MM.1S (cell line): ENCODE results near the gene APBA1.

Experiments
- DNase-seq: peaks from one replicate; pipeline ENCODE4 v3.0.0-alpha.2; 2015
- H2AFZ ChIP-seq: fragments of 300-600 bp; sonication (generic); 2 replicates; pipeline ENCODE4 v1.6.0; 2016; ENCODE audit warnings: antibody characterized with exemption, low read length
- H3F3A ChIP-seq: fragments of 300-600 bp; sonication (generic); 2 replicates; pipeline ENCODE4 v1.6.1; 2016; ENCODE audit warnings: mild to moderate bottlenecking, antibody characterized with exemption, low read length, moderate library complexity, mixed read lengths; ENCODE audit not compliant: insufficient read depth
- H3K27ac ChIP-seq: fragments of 300-600 bp; sonication (generic); 2 replicates; pipeline ENCODE4 v1.5.1; 2016; ENCODE audit warnings: mild to moderate bottlenecking, low read length
- H3K27me3 ChIP-seq: fragments of 300-600 bp; sonication (generic); replicated peaks from 2 replicates; pipeline ENCODE4 v1.6.0; 2016; ENCODE audit warnings: low read length; ENCODE audit not compliant: insufficient read depth
- H3K36me3 ChIP-seq: fragments of 300-600 bp; sonication (generic); replicated peaks from 2 replicates; pipeline ENCODE4 v1.6.1; 2016; ENCODE audit warnings: mild to moderate bottlenecking, low read length, mixed read lengths; ENCODE audit not compliant: insufficient read depth
- H3K4me1 ChIP-seq: fragments of 300-600 bp; sonication (generic); 2 replicates; pipeline ENCODE4 v1.6.1; 2016; ENCODE audit warnings: low read length, mixed read lengths
- H3K4me2 ChIP-seq: fragments of 300-600 bp; sonication (generic); 2 replicates; pipeline ENCODE4 v1.6.0; 2016; ENCODE audit warnings: low read depth, low read length
- H3K4me3 ChIP-seq: fragments of 300-600 bp; sonication (generic); 2 replicates; pipeline ENCODE4 v1.5.1; 2016; ENCODE audit warnings: low read length, mixed read lengths
- H3K79me2 ChIP-seq: fragments of 300-600 bp; sonication (generic); 2 replicates; pipeline ENCODE4 v1.6.1; 2016; ENCODE audit warnings: mixed run types, low read length, mixed read lengths
- H3K9ac ChIP-seq: fragments of 300-600 bp; sonication (generic); 2 replicates; pipeline ENCODE4 v1.6.1; 2016; ENCODE audit warnings: low read length, mixed read lengths
- H3K9me2 ChIP-seq: fragments of 300-600 bp; sonication (generic); replicated peaks from 2 replicates; pipeline ENCODE4 v1.6.1; 2016; ENCODE audit warnings: mild to moderate bottlenecking, low read length, mixed read lengths; ENCODE audit not compliant: insufficient read depth
- H3K9me3 ChIP-seq: fragments of 300-600 bp; sonication (generic); replicated peaks from 2 replicates; pipeline ENCODE4 v1.6.1; 2016; ENCODE audit warnings: mild to moderate bottlenecking, low read length, mixed read lengths; ENCODE audit not compliant: insufficient read depth
- H4K20me1 ChIP-seq: fragments of 300-600 bp; sonication (generic); 2 replicates; pipeline ENCODE4 v1.6.1; 2016; ENCODE audit warnings: mild to moderate bottlenecking, low read length, moderate library complexity, mixed read lengths; ENCODE audit not compliant: insufficient read depth
- EZH2 ChIP-seq: fragments of 300-600 bp; sonication (generic); optimal IDR thresholded peaks from 2 replicates; pipeline ENCODE3; 2017; ENCODE audit warnings: low read depth, mild to moderate bottlenecking, antibody characterized with exemption, low read length, mixed read lengths
- EZH2phosphoT487 ChIP-seq: fragments of 300-600 bp; sonication (generic); IDR thresholded peaks from 2 replicates; pipeline ENCODE4 v1.6.1; 2018; ENCODE audit warnings: antibody characterized with exemption, low read length
- TF ChIP-seq, protein P1 (sequence below): fragments of 300-600 bp; sonication (generic); IDR thresholded peaks from 2 replicates; pipeline ENCODE4 v1.5.1; 2016; ENCODE audit warnings: antibody characterized with exemption, low read length, mixed read lengths

The APBA1 gene

GRCh38 chr9:69577123-69577522 lies 95.0 kb downstream of the APBA1 start:
- no peaks in the 10 kb centered on the region for H4K20me1 ChIP-seq
- no peak overlapping the region for H3K4me2 ChIP-seq
- no peak overlapping the region for H2AFZ ChIP-seq
- TF ChIP-seq EZH2phosphoT487 (no peak), EZH2 (no peak)
- TF ChIP-seq, protein P1, sequence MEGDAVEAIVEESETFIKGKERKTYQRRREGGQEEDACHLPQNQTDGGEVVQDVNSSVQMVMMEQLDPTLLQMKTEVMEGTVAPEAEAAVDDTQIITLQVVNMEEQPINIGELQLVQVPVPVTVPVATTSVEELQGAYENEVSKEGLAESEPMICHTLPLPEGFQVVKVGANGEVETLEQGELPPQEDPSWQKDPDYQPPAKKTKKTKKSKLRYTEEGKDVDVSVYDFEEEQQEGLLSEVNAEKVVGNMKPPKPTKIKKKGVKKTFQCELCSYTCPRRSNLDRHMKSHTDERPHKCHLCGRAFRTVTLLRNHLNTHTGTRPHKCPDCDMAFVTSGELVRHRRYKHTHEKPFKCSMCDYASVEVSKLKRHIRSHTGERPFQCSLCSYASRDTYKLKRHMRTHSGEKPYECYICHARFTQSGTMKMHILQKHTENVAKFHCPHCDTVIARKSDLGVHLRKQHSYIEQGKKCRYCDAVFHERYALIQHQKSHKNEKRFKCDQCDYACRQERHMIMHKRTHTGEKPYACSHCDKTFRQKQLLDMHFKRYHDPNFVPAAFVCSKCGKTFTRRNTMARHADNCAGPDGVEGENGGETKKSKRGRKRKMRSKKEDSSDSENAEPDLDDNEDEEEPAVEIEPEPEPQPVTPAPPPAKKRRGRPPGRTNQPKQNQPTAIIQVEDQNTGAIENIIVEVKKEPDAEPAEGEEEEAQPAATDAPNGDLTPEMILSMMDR = no peak
- no peaks in the 10 kb centered on the region for H3K36me3 ChIP-seq
- H3K4me1 ChIP-seq = peaks cover 34% of the 10 kb centered on the region
- no peaks in the 10 kb centered on the region for H3K9me2 ChIP-seq
- no peak overlapping the region for H3K4me3 ChIP-seq
- no peak for DNase-seq
- no peak overlapping the region for H3K27ac ChIP-seq
- no peaks in the 10 kb centered on the region for H3K27me3 ChIP-seq
- no peaks in the 10 kb centered on the region for H3K79me2 ChIP-seq
- peaks cover 11% of the 10 kb centered on the region for H3F3A ChIP-seq
- H3K9me3 ChIP-seq = no peaks in the 10 kb centered on the region
- H3K9ac ChIP-seq = no peak overlapping the region

DNA sequence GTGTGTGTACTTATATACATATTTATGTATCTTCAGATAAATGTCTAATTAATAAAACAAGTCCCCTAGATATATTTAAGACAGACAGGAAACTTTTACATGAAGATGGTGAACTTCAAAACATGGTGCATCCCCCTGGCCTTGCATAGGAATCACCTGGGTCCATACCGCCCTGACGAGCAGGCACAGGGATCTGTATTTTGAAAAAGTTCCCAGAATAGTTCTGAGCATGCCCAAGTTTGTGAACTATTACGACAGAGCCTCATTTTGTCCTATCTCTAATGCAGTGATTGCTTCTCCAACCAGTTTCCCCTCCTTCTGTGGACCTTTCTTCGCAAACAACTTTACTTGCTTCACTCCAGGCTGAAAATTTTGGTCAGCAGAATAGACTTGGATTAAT lies 98.1 kb downstream of the APBA1 start:
- H3K4me2 ChIP-seq = no peak overlapping the region
- H3K9ac ChIP-seq = no peak overlapping the region
- peaks cover 3% of the 10 kb centered on the region; the same call in 1 of the 2 replicates for H3K4me1 ChIP-seq
- no peaks in the 10 kb centered on the region for H4K20me1 ChIP-seq
- no peaks in the 10 kb centered on the region for H3K36me3 ChIP-seq
- H3K79me2 ChIP-seq = no peaks in the 10 kb centered on the region
- no peak overlapping the region for H2AFZ ChIP-seq
- no peaks in the 10 kb centered on the region for H3K9me2 ChIP-seq
- H3K27me3 ChIP-seq = no peaks in the 10 kb centered on the region
- H3F3A ChIP-seq = no peaks in the 10 kb centered on the region
- H3K4me3 ChIP-seq = no peak overlapping the region
- no peak overlapping the region for H3K27ac ChIP-seq
- no peak for DNase-seq
- TF ChIP-seq, protein P1 = no peak
- TF ChIP-seq EZH2 (no peak), EZH2phosphoT487 (no peak)
- H3K9me3 ChIP-seq = no peaks in the 10 kb centered on the region

DNA sequence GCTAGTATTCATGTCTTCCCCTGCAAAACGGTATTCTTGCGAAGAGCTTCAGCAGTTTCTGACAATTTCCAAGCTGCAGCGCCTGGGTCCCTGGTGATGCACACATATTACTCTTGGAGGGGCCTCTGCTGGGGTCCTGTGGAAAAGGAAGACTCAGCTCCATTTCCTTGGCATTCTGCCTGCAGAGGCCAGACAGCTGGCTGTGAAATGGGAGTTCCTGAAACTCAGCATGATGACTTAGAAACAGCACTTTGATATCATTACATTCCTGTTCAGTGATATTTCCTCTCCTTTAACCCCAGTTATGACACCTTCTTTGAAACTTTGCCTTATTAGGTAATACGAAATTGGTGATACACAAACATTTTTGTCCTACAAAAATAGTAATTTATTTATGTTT lies 98.5 kb downstream of the APBA1 start:
- no peak overlapping the region for H3K4me3 ChIP-seq
- H3F3A ChIP-seq = no peaks in the 10 kb centered on the region
- H3K27me3 ChIP-seq = no peaks in the 10 kb centered on the region
- no peak for DNase-seq
- no peaks in the 10 kb centered on the region for H3K9me3 ChIP-seq
- no peak overlapping the region for H3K9ac ChIP-seq
- H3K4me1 ChIP-seq = peaks cover 2% of the 10 kb centered on the region; the same call in 1 of the 2 replicates
- no peak overlapping the region for H3K27ac ChIP-seq
- no peaks in the 10 kb centered on the region for H3K9me2 ChIP-seq
- no peak for TF ChIP-seq EZH2phosphoT487
- TF ChIP-seq EZH2 = no peak
- TF ChIP-seq, protein P1 = no peak
- no peak overlapping the region for H2AFZ ChIP-seq
- no peaks in the 10 kb centered on the region for H3K79me2 ChIP-seq
- H3K36me3 ChIP-seq = no peaks in the 10 kb centered on the region
- H4K20me1 ChIP-seq = no peaks in the 10 kb centered on the region
- H3K4me2 ChIP-seq = no peak overlapping the region
